T-cell (primary cell): ENCODE results near the gene KIF3A. TPM values are rescaled to one million over a fixed set of nuclear protein-coding genes. Genes with fewer than 3 reads are reported as not detected.

Experiments
- ATAC-seq, 4 experiments: fragments of 200-7000 bp in 3 of 4; fragments of 150-1000 bp in 1 of 4; cut with Tn5 transposase; replicated peaks in 1 of 4; 1 replicate in 3 of 4; 2 replicates in 1 of 4; pipeline ENCODE4 v1.10.0; 2021; ENCODE audit warnings: moderate library complexity in 3 of 4, mild to moderate bottlenecking in 2 of 4, moderate number of reproducible peaks in 1 of 4
- CTCF ChIA-PET, 2 donors: fragments of 300-600 bp; sonication (Branson Sonifier 250); formaldehyde crosslinking; loops; one replicate each; lab custom pipeline; 2022; ENCODE audit warnings: antibody characterized with exemption in 2 of 2; lab: Charles Lee
- POLR2A ChIA-PET, 2 donors: fragments of 300-600 bp; sonication (Branson Sonifier 250); formaldehyde crosslinking; loops; one replicate each; lab custom pipeline; 2022; ENCODE audit warnings: antibody characterized with exemption in 2 of 2; lab: Charles Lee
- DNase-seq, 35 experiments: peaks; one replicate each; pipeline versions ENCODE4 v3.0.0 to v3.0.0-alpha.2; 2013 to 2023
- H3K27ac ChIP-seq: one replicate; pipeline ENCODE4 v1.5.1; 2013; ENCODE audit warnings: low read length
- H3K27me3 ChIP-seq, 2 experiments: replicated peaks in 1 of 2; 1 replicate in 1 of 2; 2 replicates in 1 of 2; pipeline versions ENCODE4 v1.6.1 to v1.7.0; 2013; ENCODE audit warnings: low read length in 1 of 2, mixed read lengths in 1 of 2; ENCODE audit not compliant: control insufficient read depth in 2 of 2, insufficient read depth in 2 of 2; ENCODE audit errors: extremely low read depth in 1 of 2
- H3K36me3 ChIP-seq, 2 donors: 1 replicate in 1 of 2; 2 replicates in 1 of 2; pipeline versions ENCODE4 v1.6.1 to v1.7.0; 2013; ENCODE audit warnings: low read length in 1 of 2; ENCODE audit not compliant: control insufficient read depth in 2 of 2, insufficient read depth in 1 of 2; ENCODE audit errors: extremely low read depth in 1 of 2
- H3K4me1 ChIP-seq, 2 experiments: 1 replicate in 1 of 2; 2 replicates in 1 of 2; pipeline versions ENCODE4 v1.6.1 to v1.7.0; 2013; ENCODE audit warnings: low read length in 2 of 2, mixed read lengths in 1 of 2; ENCODE audit not compliant: insufficient read depth in 2 of 2, control insufficient read depth in 1 of 2; ENCODE audit errors: extremely low read depth in 1 of 2
- H3K4me3 ChIP-seq, 2 donors: 1 replicate in 1 of 2; 2 replicates in 1 of 2; pipeline versions ENCODE4 v1.5.1 to v1.7.0; 2013; ENCODE audit warnings: mild to moderate bottlenecking in 2 of 2, low read length in 1 of 2, moderate library complexity in 1 of 2; ENCODE audit not compliant: control insufficient read depth in 1 of 2; ENCODE audit errors: extremely low read depth in 1 of 2
- H3K9me3 ChIP-seq: 2 replicates; pipeline ENCODE4 v1.7.0; 2013
- H3K27ac Mint-ChIP-seq, 2 donors: one replicate each; pipeline ENCODE4 v1.8.0; 2020 to 2021; ENCODE audit warnings: mild to moderate bottlenecking in 2 of 2, mixed read lengths in 2 of 2
- H3K27me3 Mint-ChIP-seq, 2 donors: one replicate each; pipeline ENCODE4 v1.8.0; 2021 to 2022; ENCODE audit warnings: mixed read lengths in 2 of 2
- H3K36me3 Mint-ChIP-seq: one replicate; pipeline ENCODE4 v1.8.0; 2021; ENCODE audit warnings: mixed read lengths
- H3K4me1 Mint-ChIP-seq, 3 donors: one replicate each; pipeline ENCODE4 v1.8.0; 2020 to 2022; ENCODE audit warnings: mixed read lengths in 3 of 3, mild to moderate bottlenecking in 1 of 3
- H3K4me3 Mint-ChIP-seq, 3 donors: one replicate each; pipeline ENCODE4 v1.8.0; 2020 to 2022; ENCODE audit warnings: mild to moderate bottlenecking in 3 of 3, mixed read lengths in 3 of 3, moderate library complexity in 3 of 3
- H3K9me3 Mint-ChIP-seq, 3 donors: one replicate each; pipeline ENCODE4 v1.8.0; 2020 to 2022; ENCODE audit warnings: mixed read lengths in 3 of 3
- WGBS: methylation state at CpG from one replicate; pipeline ENCODE4 v1.1.5; 2013; ENCODE audit warnings: missing lambda C conversion rate; ENCODE audit not compliant: insufficient coverage; 5-methylcytosine and 5-hydroxymethylcytosine counted together
- total RNA-seq, 35 experiments: library from RNA in 6 of 35; stranded (reverse) in 6 of 35; fragments of 120-200 nt in 1 of 35; gene quantifications; one replicate each; pipeline versions ENCODE4 v1.2.1 to v1.2.4 and lab custom pipeline; 2013 to 2026

KIF3A gene
- total RNA-seq, 5 donors from 2014 or later (not counting 1 experiment from before 2014, with no cell fraction given) = 13.8 to 15.9 (median 15.2) TPM

- no peak overlapping the region for H3K4me3 ChIP-seq
- H3K27ac ChIP-seq = no peak overlapping the region
- no peaks in the 10 kb centered on the region for H3K36me3 ChIP-seq
- DNase-seq (no peak), ATAC-seq (no peak)
- ChIA-PET CTCF (no interaction called here), POLR2A (interaction anchor here in 1 of 2 donors (0.6 kb wide), 1 partner anchor 20 kb away, joined by 3 read pairs; no protein-coding TSS in a partner anchor)
- Mint-ChIP-seq H3K4me1 (peaks cover 11 to 16% (median 12%) of the 10 kb centered on the region in 3 donors), H3K9me3 (no peaks in the 10 kb centered on the region), H3K4me3 (no peak overlapping the region), H3K27me3 (peaks cover 0 to 2% of the 10 kb centered on the region in 2 donors), H3K36me3 (no peaks in the 10 kb centered on the region), H3K27ac (no peak overlapping the region)
- H3K27me3 ChIP-seq = peaks cover 0 to 8% of the 10 kb centered on the region in 2 experiments
- peaks cover 4 to 13% of the 10 kb centered on the region in 2 experiments for H3K4me1 ChIP-seq
- WGBS = no CpG with 5 or more reads among the region's 2 CpGs
- H3K9me3 ChIP-seq = no peaks in the 10 kb centered on the region
Observed at GRCh38 chr5:132742158-132742557, 4.8 kb upstream of the KIF3A start.

GRCh38 chr5:132739232-132739631 is 1.9 kb upstream of the KIF3A start:
- peaks cover 0 to 8% of the 10 kb centered on the region in 2 experiments for H3K27me3 ChIP-seq
- WGBS = no CpG with 5 or more reads among the region's 1 CpG
- H3K36me3 Mint-ChIP-seq = peaks cover under 1% of the 10 kb centered on the region
- H3K9me3 Mint-ChIP-seq = no peaks in the 10 kb centered on the region
- no peak overlapping the region for H3K27ac ChIP-seq
- H3K27ac Mint-ChIP-seq = no peak overlapping the region
- H3K4me1 ChIP-seq = peaks cover 2 to 17% of the 10 kb centered on the region in 2 experiments
- H3K36me3 ChIP-seq = no peaks in the 10 kb centered on the region
- H3K27me3 Mint-ChIP-seq = peaks cover 0 to 2% of the 10 kb centered on the region in 2 donors
- H3K9me3 ChIP-seq = no peaks in the 10 kb centered on the region
- ATAC-seq (no peak), DNase-seq (no peak)
- no peak overlapping the region for H3K4me3 ChIP-seq
- ChIA-PET POLR2A (interaction anchor here in 1 of 2 donors (0.6 kb wide), 1 partner anchor 1529 kb away, joined by 4 read pairs; no protein-coding TSS in a partner anchor), CTCF (interaction anchor here in 1 of 2 donors (4.1 kb wide), 1 partner anchor 8 kb away, joined by 31 read pairs; the partner anchor contains the start of gene CCNI2)
- H3K4me1 Mint-ChIP-seq = peaks cover 30 to 35% (median 30%) of the 10 kb centered on the region in 3 donors
- no peak overlapping the region for H3K4me3 Mint-ChIP-seq

GRCh38 chr5:132737982-132738681 is 786 bp upstream of the KIF3A start:
- ChIA-PET CTCF (interaction anchor here (0.6 to 4.1 kb wide), 2 partner anchors 9 to 1363 kb away, joined by 4 to 31 read pairs; partner anchors contain the start of gene CCNI2 (in 1 of the 2)), POLR2A (interaction anchor here (0.6 to 1.4 kb wide), 4 partner anchors 9 to 247 kb away, joined by 3 to 8 read pairs (median 4); partner anchors contain the start of genes CCNI2 (in 1 of the 2) and IRF1 (in 1 of the 2))
- ATAC-seq (no peak), DNase-seq (no peak)
- peaks cover 0 to 3% of the 10 kb centered on the region in 2 experiments for H3K27me3 ChIP-seq
- Mint-ChIP-seq H3K9me3 (no peaks in the 10 kb centered on the region), H3K4me3 (peak overlapping the region; percentile 88 to 92 (median 91)), H3K27ac (peak overlapping the region; percentile 89 to 91), H3K36me3 (peaks cover 7% of the 10 kb centered on the region), H3K27me3 (peaks cover 0 to 2% of the 10 kb centered on the region in 2 donors), H3K4me1 (peaks cover 32 to 39% (median 36%) of the 10 kb centered on the region in 3 donors)
- 94% methylated on average over 4 of the region's 9 CpGs for WGBS
- peak overlapping the region; percentile 70 for H3K27ac ChIP-seq
- peaks cover 0 to 3% of the 10 kb centered on the region in 2 donors for H3K36me3 ChIP-seq
- H3K4me3 ChIP-seq = peak overlapping the region in 1 of 2 donors; percentile 91
- no peaks in the 10 kb centered on the region for H3K9me3 ChIP-seq
- H3K4me1 ChIP-seq = peaks cover 2 to 17% of the 10 kb centered on the region in 2 experiments

- Mint-ChIP-seq H3K4me3 (no peak overlapping the region), H3K27me3 (no peaks in the 10 kb centered on the region), H3K36me3 (peaks cover 19% of the 10 kb centered on the region), H3K27ac (no peak overlapping the region), H3K4me1 (peaks cover 36 to 41% (median 37%) of the 10 kb centered on the region in 3 donors), H3K9me3 (no peaks in the 10 kb centered on the region)
- no peak overlapping the region for H3K4me3 ChIP-seq
- H3K27me3 ChIP-seq = no peaks in the 10 kb centered on the region
- peaks cover 0 to 5% of the 10 kb centered on the region in 2 donors for H3K36me3 ChIP-seq
- WGBS = no CpG with 5 or more reads among the region's 2 CpGs
- H3K27ac ChIP-seq = no peak overlapping the region
- DNase-seq (no peak), ATAC-seq (no peak)
- ChIA-PET CTCF (interaction anchor here in 1 of 2 donors (0.8 kb wide), 1 partner anchor 12 kb away, joined by 3 read pairs; the partner anchor contains the start of gene CCNI2), POLR2A (no interaction called here)
- peaks cover 2 to 17% of the 10 kb centered on the region in 2 experiments for H3K4me1 ChIP-seq
- no peaks in the 10 kb centered on the region for H3K9me3 ChIP-seq
Observed at GRCh38 chr5:132734687-132735086, 2.7 kb downstream of the KIF3A start.

- no peak overlapping the region for H3K27ac ChIP-seq
- no peaks in the 10 kb centered on the region for H3K27me3 ChIP-seq
- ChIA-PET POLR2A (interaction anchor here in 1 of 2 donors (0.8 kb wide), 1 partner anchor 13 kb away, joined by 3 read pairs; the partner anchor contains the start of gene CCNI2), CTCF (no interaction called here)
- H3K9me3 ChIP-seq = no peaks in the 10 kb centered on the region
- Mint-ChIP-seq H3K36me3 (peaks cover 22% of the 10 kb centered on the region), H3K27ac (no peak overlapping the region), H3K4me1 (peaks cover 37 to 39% (median 38%) of the 10 kb centered on the region in 3 donors), H3K9me3 (no peaks in the 10 kb centered on the region), H3K4me3 (no peak overlapping the region), H3K27me3 (no peaks in the 10 kb centered on the region)
- H3K4me1 ChIP-seq = peaks cover 2 to 17% of the 10 kb centered on the region in 2 experiments
- ATAC-seq (no peak), DNase-seq (no peak)
- no peak overlapping the region for H3K4me3 ChIP-seq
- H3K36me3 ChIP-seq = peaks cover 0 to 5% of the 10 kb centered on the region in 2 donors
- WGBS = no CpG with 5 or more reads among the region's 2 CpGs
Observed at GRCh38 chr5:132733499-132734148, 3.7 kb downstream of the KIF3A start.

GRCh38 chr5:132729896-132730295 is 7.5 kb downstream of the KIF3A start:
- CTCF ChIA-PET = interaction anchor here in 1 of 2 donors (0.6 kb wide), 2 partner anchors 16 to 107 kb away, joined by 3 to 5 read pairs; no protein-coding TSS in a partner anchor
- H3K36me3 ChIP-seq = peaks cover 0 to 8% of the 10 kb centered on the region in 2 donors
- 95% methylated on average over 6 of the region's 10 CpGs for WGBS
- POLR2A ChIA-PET = interaction anchor here (0.6 to 1.1 kb wide), 2 partner anchors 14 to 246 kb away, joined by 3 read pairs; no protein-coding TSS in a partner anchor
- H3K36me3 Mint-ChIP-seq = peaks cover 40% of the 10 kb centered on the region
- peaks cover 11 to 13% (median 12%) of the 10 kb centered on the region in 3 donors for H3K4me1 Mint-ChIP-seq
- H3K9me3 ChIP-seq = no peaks in the 10 kb centered on the region
- H3K4me3 Mint-ChIP-seq = no peak overlapping the region
- no peaks in the 10 kb centered on the region for H3K27me3 Mint-ChIP-seq
- H3K27ac Mint-ChIP-seq = no peak overlapping the region
- ATAC-seq (no peak), DNase-seq (no peak)
- no peaks in the 10 kb centered on the region for H3K27me3 ChIP-seq
- no peak overlapping the region for H3K4me3 ChIP-seq
- no peaks in the 10 kb centered on the region for H3K9me3 Mint-ChIP-seq
- H3K27ac ChIP-seq = no peak overlapping the region
- H3K4me1 ChIP-seq = no peaks in the 10 kb centered on the region
